ENCODE results near the gene ITGAE.

Gene ITGAE

GRCh38 chr17:3818786-3819185 is 17.8 kb upstream of the ITGAE start:
- no peak for DNase-seq

- no peak for DNase-seq
These were observed 17.0 kb upstream of the ITGAE start for GRCh38 chr17:3817851-3818605.

DNA sequence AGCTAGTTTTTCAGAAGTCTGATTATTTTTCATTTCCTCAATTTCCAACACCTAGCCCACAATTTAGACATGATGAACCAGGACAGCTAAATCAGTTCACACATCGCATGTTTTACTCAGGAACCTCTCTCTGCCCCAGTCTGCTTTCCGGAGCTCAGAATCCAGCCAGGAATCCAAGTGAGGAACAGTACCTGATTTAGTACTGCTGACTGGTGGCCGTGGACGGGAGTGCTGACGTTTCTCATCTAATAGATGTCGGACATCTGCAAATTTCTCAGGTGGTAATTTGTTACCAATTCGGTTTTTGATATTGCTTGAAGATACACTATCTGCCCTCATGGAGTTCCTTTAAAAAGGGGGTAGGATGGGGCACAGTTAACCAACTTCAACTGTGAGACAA is 14.9 kb upstream of the ITGAE start:
- no peak for DNase-seq

DNA sequence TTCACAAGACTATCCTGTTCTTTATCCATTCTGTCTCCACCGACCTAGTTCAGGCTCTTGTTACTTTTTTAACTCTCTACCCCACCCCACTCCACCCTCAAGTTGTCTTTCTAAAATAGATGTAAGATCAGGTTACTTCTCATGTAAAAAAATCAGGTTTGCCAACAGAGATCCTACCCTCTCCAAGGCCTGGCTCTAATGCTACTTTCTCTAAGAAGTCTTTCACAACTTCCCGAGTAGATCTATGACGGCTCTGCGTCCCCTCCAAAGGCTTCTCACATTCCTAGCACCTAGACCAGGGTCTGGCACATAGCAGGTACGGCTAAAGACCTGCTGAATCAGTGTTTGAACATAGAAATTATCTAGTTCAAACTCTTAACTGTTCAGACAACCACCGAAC is 14.1 kb upstream of the ITGAE start:
- DNase-seq = no peak

- DNase-seq = no peak
These were observed 13.4 kb upstream of the ITGAE start for GRCh38 chr17:3814361-3814760.

- DNase-seq = no peak
These were observed 12.2 kb upstream of the ITGAE start for GRCh38 chr17:3813171-3813570.

DNA sequence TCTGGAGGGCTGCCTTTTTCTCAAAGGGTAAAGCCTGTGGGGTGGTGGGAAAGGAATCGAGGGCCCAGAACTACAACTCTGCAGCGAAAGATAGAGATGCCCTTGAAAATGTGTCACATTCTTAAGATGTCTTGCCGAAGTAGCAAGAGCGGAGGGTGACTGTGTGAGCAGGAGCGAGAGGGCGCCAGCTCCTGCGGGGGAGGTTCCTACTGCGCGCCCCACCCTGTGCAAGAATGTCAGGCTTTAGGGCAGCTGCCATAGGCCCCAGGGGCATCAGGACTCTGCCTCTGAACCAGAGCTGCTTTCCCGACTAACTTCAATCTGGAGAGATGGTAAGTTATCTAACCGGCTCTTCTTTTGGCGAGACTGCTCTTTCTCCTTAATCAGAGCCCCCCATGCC is 11.8 kb upstream of the ITGAE start:
- DNase-seq = peak; percentile 84

- peak; percentile 48 for DNase-seq
These were observed 11.3 kb upstream of the ITGAE start for GRCh38 chr17:3812284-3812683.

DNA sequence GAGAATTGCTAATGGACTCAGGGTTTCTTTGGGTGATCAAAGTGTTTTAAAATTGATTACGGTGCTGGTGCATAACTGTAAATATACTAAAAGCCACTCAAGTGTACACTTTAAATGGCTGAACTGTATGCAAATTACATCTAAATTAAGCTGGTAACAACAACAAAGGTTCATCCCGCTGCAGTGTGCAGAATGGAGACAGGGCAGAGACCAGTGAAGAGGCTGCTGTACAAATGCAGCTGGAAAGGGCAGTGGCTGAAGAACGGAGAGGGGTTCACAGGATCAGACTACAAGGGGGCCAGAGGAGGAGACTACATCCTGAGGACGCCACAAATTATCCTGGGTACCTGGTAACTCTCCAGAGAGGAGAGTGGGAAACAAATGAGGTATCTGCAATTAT is 9.0 kb upstream of the ITGAE start:
- DNase-seq = no peak

GRCh38 chr17:3809135-3809534 is 8.1 kb upstream of the ITGAE start:
- DNase-seq = no peak

DNA sequence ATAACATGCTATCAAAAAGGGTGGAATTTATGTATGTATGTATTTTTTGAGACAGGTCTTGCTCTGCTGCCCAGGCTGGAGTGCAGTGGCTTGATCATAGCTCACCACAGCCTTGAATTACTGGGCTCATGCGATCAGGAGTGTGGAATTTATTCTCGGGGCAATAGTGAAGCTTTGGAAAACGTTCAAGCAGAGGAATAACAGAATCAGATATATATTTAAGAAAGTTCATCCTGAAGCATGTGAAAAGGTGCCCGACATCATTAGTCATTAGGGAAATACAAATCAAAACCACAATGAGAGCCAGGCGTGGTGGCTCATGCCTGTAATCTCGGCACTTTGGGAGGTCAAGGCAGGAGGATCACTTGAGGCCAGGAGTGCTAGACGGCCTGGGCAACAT is 7.7 kb upstream of the ITGAE start:
- DNase-seq = no peak

DNA sequence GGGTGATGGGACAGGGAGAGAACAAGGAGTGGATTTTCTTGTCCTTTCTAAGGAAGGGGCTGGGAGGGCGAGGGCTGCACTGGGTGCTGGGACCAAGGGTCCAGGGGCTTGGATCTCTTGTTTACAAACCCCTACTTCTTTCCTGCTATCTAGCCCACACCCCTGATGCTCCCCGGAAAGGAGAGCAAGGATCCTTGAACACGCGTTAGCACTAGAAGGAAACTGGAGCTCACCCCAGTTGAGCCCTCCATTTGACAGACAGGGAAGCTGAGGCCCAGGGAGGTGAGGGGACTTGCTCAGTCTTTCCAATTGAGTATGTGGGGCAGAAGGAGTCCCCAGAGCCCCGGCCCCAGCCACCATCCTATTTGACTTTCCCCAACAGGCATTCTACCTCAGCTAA is 4.6 kb upstream of the ITGAE start:
- no peak for DNase-seq

GRCh38 chr17:3804503-3804931 is 3.5 kb upstream of the ITGAE start:
- peak; percentile 22 for DNase-seq

GRCh38 chr17:3803308-3803640 is 2.3 kb upstream of the ITGAE start:
- DNase-seq = no peak

DNA sequence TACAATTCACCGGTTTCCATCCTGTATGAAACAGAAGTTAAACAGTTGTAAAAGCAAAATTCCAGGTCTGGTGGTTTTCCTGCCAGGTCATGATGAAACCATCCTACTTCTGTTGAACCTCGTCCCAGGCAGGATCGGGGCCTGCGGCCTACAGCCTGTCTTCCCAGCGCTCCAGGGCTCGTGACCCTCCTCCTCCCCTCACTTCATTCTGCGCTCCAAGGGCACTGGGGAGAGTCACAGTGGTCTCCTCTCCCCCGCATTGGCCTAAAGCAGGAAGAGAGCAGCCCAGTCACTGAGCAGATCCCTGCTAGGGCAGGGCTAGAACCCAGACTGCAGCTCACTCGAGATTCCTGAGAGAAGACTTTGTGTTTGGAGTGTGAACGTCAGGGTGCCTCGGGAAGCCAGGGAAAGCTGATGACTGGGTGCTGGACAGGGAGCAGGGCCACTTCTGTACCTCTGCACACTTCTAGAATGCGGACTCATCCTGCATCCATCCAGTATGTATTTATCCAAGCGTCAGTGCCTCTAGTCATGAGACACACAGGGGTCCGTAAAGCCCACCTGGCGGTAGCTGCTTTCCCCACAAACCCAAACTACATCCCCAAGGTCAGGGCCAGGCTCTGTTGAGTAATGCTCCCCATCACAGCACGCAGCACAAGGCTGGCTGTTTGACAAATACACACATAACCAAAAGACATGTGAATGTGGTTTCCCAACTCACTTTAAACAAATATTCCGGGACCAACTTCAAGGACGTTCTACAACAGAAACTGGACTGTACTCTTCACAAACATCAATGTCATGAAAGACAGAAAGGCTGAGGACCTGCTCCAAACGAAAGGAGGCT is 1.7 kb upstream of the ITGAE start:
- peak; percentile 93 for DNase-seq

- no peak for DNase-seq
These were observed 804 bp upstream of the ITGAE start for GRCh38 chr17:3801792-3802191.

- DNase-seq = no peak
These were observed 359 bp upstream of the ITGAE start for GRCh38 chr17:3801347-3801746.

- DNase-seq = no peak
These were observed 1.6 kb downstream of the ITGAE start for GRCh38 chr17:3799181-3799945.

- no peak for DNase-seq
These were observed 2.5 kb downstream of the ITGAE start for GRCh38 chr17:3798273-3799180.

DNA sequence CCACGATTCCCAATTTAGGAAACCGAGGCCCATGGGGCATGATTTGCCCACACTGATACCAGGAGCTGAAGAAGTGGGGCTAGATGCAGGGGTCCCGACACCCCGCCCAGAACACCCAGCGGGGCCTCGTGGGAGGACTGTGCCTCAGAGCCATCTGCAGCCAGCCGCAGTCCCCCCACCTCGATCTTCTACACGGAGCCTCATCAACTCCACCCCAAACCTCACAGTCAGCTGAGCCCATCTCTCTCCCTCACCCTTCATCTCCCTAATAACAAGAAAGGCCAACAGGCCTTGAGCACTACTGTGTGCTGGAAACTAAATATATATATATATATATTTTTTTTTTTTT is 4.2 kb downstream of the ITGAE start:
- no peak for DNase-seq

- DNase-seq = no peak
These were observed 4.7 kb downstream of the ITGAE start for GRCh38 chr17:3796110-3796821.

All from NCI-H226 (cell line).